Measurements from ENCODE around the gene SPOCK1.

Gene SPOCK1

GRCh38 chr5:137365126-137365865 is 133.8 kb downstream of the SPOCK1 start:
- no peak overlapping the region for H3K4me3 Mint-ChIP-seq
- no peak overlapping the region for H3K27ac Mint-ChIP-seq
- H3K9me3 Mint-ChIP-seq, result no peaks in the 10 kb centered on the region
- no peak for DNase-seq (ENCODE audit: low spot score)
- H3K27me3 Mint-ChIP-seq (ENCODE audit: low read depth), result no peaks in the 10 kb centered on the region
- no peaks in the 10 kb centered on the region for H3K4me1 Mint-ChIP-seq (ENCODE audit: low read depth)
- H3K36me3 Mint-ChIP-seq (ENCODE audit: low read depth), result no peaks in the 10 kb centered on the region

- Mint-ChIP-seq H3K36me3 (ENCODE audit: low read depth) (no peaks in the 10 kb centered on the region), H3K4me1 (ENCODE audit: low read depth) (no peaks in the 10 kb centered on the region), H3K9me3 (no peaks in the 10 kb centered on the region), H3K27me3 (ENCODE audit: low read depth) (no peaks in the 10 kb centered on the region), H3K27ac (no peak overlapping the region), H3K4me3 (no peak overlapping the region)
- DNase-seq (ENCODE audit: low spot score), result no peak
Observed at GRCh38 chr5:137361280-137361679, 137.8 kb downstream of the SPOCK1 start.

GRCh38 chr5:137360607-137361006 is 138.5 kb downstream of the SPOCK1 start:
- no peak for DNase-seq (ENCODE audit: low spot score)
- Mint-ChIP-seq H3K27ac (no peak overlapping the region), H3K36me3 (ENCODE audit: low read depth) (no peaks in the 10 kb centered on the region), H3K4me3 (no peak overlapping the region), H3K9me3 (no peaks in the 10 kb centered on the region), H3K4me1 (ENCODE audit: low read depth) (no peaks in the 10 kb centered on the region), H3K27me3 (ENCODE audit: low read depth) (peaks cover 1% of the 10 kb centered on the region)

- no peaks in the 10 kb centered on the region for H3K36me3 Mint-ChIP-seq (ENCODE audit: low read depth)
- no peak for DNase-seq (ENCODE audit: low spot score)
- H3K27me3 Mint-ChIP-seq (ENCODE audit: low read depth), result peaks cover 1% of the 10 kb centered on the region
- no peak overlapping the region for H3K4me3 Mint-ChIP-seq
- H3K4me1 Mint-ChIP-seq (ENCODE audit: low read depth), result no peaks in the 10 kb centered on the region
- H3K9me3 Mint-ChIP-seq, result no peaks in the 10 kb centered on the region
- no peak overlapping the region for H3K27ac Mint-ChIP-seq
Observed at GRCh38 chr5:137359941-137360340, 139.2 kb downstream of the SPOCK1 start.

GRCh38 chr5:137357436-137357835 is 141.7 kb downstream of the SPOCK1 start:
- no peaks in the 10 kb centered on the region for H3K36me3 Mint-ChIP-seq (ENCODE audit: low read depth)
- no peaks in the 10 kb centered on the region for H3K9me3 Mint-ChIP-seq
- no peak for DNase-seq (ENCODE audit: low spot score)

GRCh38 chr5:137356127-137356526 is 143.0 kb downstream of the SPOCK1 start:
- Mint-ChIP-seq H3K9me3 (no peaks in the 10 kb centered on the region), H3K27ac (no peak overlapping the region), H3K36me3 (ENCODE audit: low read depth) (no peaks in the 10 kb centered on the region), H3K4me3 (no peak overlapping the region), H3K27me3 (ENCODE audit: low read depth) (peaks cover 4% of the 10 kb centered on the region), H3K4me1 (ENCODE audit: low read depth) (no peaks in the 10 kb centered on the region)
- DNase-seq (ENCODE audit: low spot score), result no peak

More at GRCh38 chr5:137357436-137357835, 141.7 kb downstream of the SPOCK1 start:
- no peaks in the 10 kb centered on the region for H3K4me1 Mint-ChIP-seq (ENCODE audit: low read depth)
- H3K27me3 Mint-ChIP-seq (ENCODE audit: low read depth), result peaks cover 4% of the 10 kb centered on the region
- H3K27ac Mint-ChIP-seq, result no peak overlapping the region
- H3K4me3 Mint-ChIP-seq, result no peak overlapping the region

GRCh38 chr5:137355708-137356107 is 143.4 kb downstream of the SPOCK1 start:
- Mint-ChIP-seq H3K9me3 (no peaks in the 10 kb centered on the region), H3K4me1 (ENCODE audit: low read depth) (no peaks in the 10 kb centered on the region), H3K27me3 (ENCODE audit: low read depth) (peaks cover 4% of the 10 kb centered on the region), H3K36me3 (ENCODE audit: low read depth) (no peaks in the 10 kb centered on the region), H3K4me3 (no peak overlapping the region), H3K27ac (no peak overlapping the region)
- DNase-seq (ENCODE audit: low spot score), result no peak

- H3K4me3 Mint-ChIP-seq, result no peak overlapping the region
Observed at GRCh38 chr5:137352095-137352494, 147.0 kb downstream of the SPOCK1 start.

GRCh38 chr5:137350791-137351190 is 148.3 kb downstream of the SPOCK1 start:
- DNase-seq (ENCODE audit: low spot score), result no peak
- H3K4me1 Mint-ChIP-seq (ENCODE audit: low read depth), result no peaks in the 10 kb centered on the region
- H3K4me3 Mint-ChIP-seq, result no peak overlapping the region
- H3K9me3 Mint-ChIP-seq, result no peaks in the 10 kb centered on the region
- no peaks in the 10 kb centered on the region for H3K36me3 Mint-ChIP-seq (ENCODE audit: low read depth)
- H3K27ac Mint-ChIP-seq, result no peak overlapping the region
- peaks cover 4% of the 10 kb centered on the region for H3K27me3 Mint-ChIP-seq (ENCODE audit: low read depth)

More at GRCh38 chr5:137352095-137352494, 147.0 kb downstream of the SPOCK1 start:
- no peaks in the 10 kb centered on the region for H3K36me3 Mint-ChIP-seq (ENCODE audit: low read depth)
- H3K27me3 Mint-ChIP-seq (ENCODE audit: low read depth), result peaks cover 4% of the 10 kb centered on the region
- no peak for DNase-seq (ENCODE audit: low spot score)
- H3K9me3 Mint-ChIP-seq, result no peaks in the 10 kb centered on the region
- H3K4me1 Mint-ChIP-seq (ENCODE audit: low read depth), result no peaks in the 10 kb centered on the region
- H3K27ac Mint-ChIP-seq, result no peak overlapping the region

- Mint-ChIP-seq H3K9me3 (no peaks in the 10 kb centered on the region), H3K27me3 (ENCODE audit: low read depth) (no peaks in the 10 kb centered on the region), H3K4me3 (no peak overlapping the region), H3K27ac (no peak overlapping the region), H3K36me3 (ENCODE audit: low read depth) (no peaks in the 10 kb centered on the region), H3K4me1 (ENCODE audit: low read depth) (no peaks in the 10 kb centered on the region)
- no peak for DNase-seq (ENCODE audit: low spot score)
Observed at GRCh38 chr5:137348759-137349158, 150.4 kb downstream of the SPOCK1 start.

GRCh38 chr5:137347865-137348264 is 151.3 kb downstream of the SPOCK1 start:
- Mint-ChIP-seq H3K4me3 (no peak overlapping the region), H3K27ac (no peak overlapping the region), H3K9me3 (no peaks in the 10 kb centered on the region), H3K36me3 (ENCODE audit: low read depth) (no peaks in the 10 kb centered on the region), H3K27me3 (ENCODE audit: low read depth) (no peaks in the 10 kb centered on the region), H3K4me1 (ENCODE audit: low read depth) (no peaks in the 10 kb centered on the region)
- DNase-seq (ENCODE audit: low spot score), result no peak

GRCh38 chr5:137346281-137346680 is 152.8 kb downstream of the SPOCK1 start:
- no peak overlapping the region for H3K27ac Mint-ChIP-seq
- H3K36me3 Mint-ChIP-seq (ENCODE audit: low read depth), result no peaks in the 10 kb centered on the region
- no peak for DNase-seq (ENCODE audit: low spot score)
- no peaks in the 10 kb centered on the region for H3K9me3 Mint-ChIP-seq
- H3K27me3 Mint-ChIP-seq (ENCODE audit: low read depth), result no peaks in the 10 kb centered on the region
- H3K4me3 Mint-ChIP-seq, result no peak overlapping the region
- H3K4me1 Mint-ChIP-seq (ENCODE audit: low read depth), result no peaks in the 10 kb centered on the region

GRCh38 chr5:137345396-137345795 is 153.7 kb downstream of the SPOCK1 start:
- Mint-ChIP-seq H3K4me1 (ENCODE audit: low read depth) (no peaks in the 10 kb centered on the region), H3K36me3 (ENCODE audit: low read depth) (no peaks in the 10 kb centered on the region), H3K27me3 (ENCODE audit: low read depth) (no peaks in the 10 kb centered on the region), H3K4me3 (no peak overlapping the region), H3K9me3 (no peaks in the 10 kb centered on the region), H3K27ac (no peak overlapping the region)
- DNase-seq (ENCODE audit: low spot score), result no peak

GRCh38 chr5:137344723-137345322 is 154.3 kb downstream of the SPOCK1 start:
- Mint-ChIP-seq H3K36me3 (ENCODE audit: low read depth) (no peaks in the 10 kb centered on the region), H3K27ac (no peak overlapping the region), H3K4me1 (ENCODE audit: low read depth) (no peaks in the 10 kb centered on the region), H3K9me3 (no peaks in the 10 kb centered on the region), H3K4me3 (no peak overlapping the region), H3K27me3 (ENCODE audit: low read depth) (no peaks in the 10 kb centered on the region)
- DNase-seq (ENCODE audit: low spot score), result no peak

GRCh38 chr5:137344021-137344420 is 155.1 kb downstream of the SPOCK1 start:
- no peak overlapping the region for H3K4me3 Mint-ChIP-seq

More at GRCh38 chr5:137344021-137344420, 155.1 kb downstream of the SPOCK1 start:
- H3K9me3 Mint-ChIP-seq, result no peaks in the 10 kb centered on the region
- no peak for DNase-seq (ENCODE audit: low spot score)
- no peaks in the 10 kb centered on the region for H3K4me1 Mint-ChIP-seq (ENCODE audit: low read depth)
- H3K27me3 Mint-ChIP-seq (ENCODE audit: low read depth), result no peaks in the 10 kb centered on the region
- H3K36me3 Mint-ChIP-seq (ENCODE audit: low read depth), result no peaks in the 10 kb centered on the region
- H3K27ac Mint-ChIP-seq, result no peak overlapping the region

Measured in T-helper 2 cell treated with Interferon-gamma antibody and Interleukin-4, amounts not matched to agents 5 μg/mL and 100 μg/mL, for 36 hours (primary cell).